Measurements from ENCODE around the gene SLC25A5. TPM values are rescaled to one million over a fixed set of nuclear protein-coding genes. Genes with fewer than 3 reads are reported as not detected.
"Not testable (repeated sequence)": the region's sequence is repeated elsewhere in the genome, so short reads cannot be mapped to it uniquely, and the experiment has no call there.

Gene SLC25A5
- total RNA-seq, 4 donors from 2014 or later, result 226 to 449 (median 361) TPM

DNA sequence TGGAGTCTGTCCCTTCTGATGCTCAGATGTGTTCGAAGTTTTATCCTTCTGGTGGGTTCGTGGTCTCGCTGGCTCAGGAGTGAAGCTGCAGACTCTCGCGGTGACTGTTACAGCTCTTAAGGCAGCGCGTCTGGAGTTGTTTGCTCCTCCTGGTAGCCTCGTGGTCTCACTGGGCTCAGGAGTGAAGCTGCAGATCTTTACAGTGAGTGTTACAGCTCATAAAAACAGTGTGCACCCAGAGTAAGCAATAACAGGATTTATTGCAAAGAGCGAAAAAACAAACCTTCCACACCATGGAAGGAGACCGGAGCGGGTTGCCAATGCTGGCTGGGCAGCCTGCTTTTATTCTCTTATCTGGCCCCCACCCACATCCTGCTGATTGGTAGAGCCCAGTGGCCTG, 18.5 kb downstream of the SLC25A5 start:
- intact Hi-C loops (cut with DNase I; ENCODE audit: low total_unique reads), result no loop called here
- H3K4me3 ChIP-seq (ENCODE audit: low read depth, poor library complexity, severe bottlenecking), result no peak overlapping the region
- WGBS, 2 donors, result 77 to 78% methylated on average over 11 of the region's 11 CpGs
- peak in 1 of 2 donors; percentile 54 for DNase-seq (ENCODE audit: low spot score in 2 of 2)
- TF ChIP-seq, protein P1, sequence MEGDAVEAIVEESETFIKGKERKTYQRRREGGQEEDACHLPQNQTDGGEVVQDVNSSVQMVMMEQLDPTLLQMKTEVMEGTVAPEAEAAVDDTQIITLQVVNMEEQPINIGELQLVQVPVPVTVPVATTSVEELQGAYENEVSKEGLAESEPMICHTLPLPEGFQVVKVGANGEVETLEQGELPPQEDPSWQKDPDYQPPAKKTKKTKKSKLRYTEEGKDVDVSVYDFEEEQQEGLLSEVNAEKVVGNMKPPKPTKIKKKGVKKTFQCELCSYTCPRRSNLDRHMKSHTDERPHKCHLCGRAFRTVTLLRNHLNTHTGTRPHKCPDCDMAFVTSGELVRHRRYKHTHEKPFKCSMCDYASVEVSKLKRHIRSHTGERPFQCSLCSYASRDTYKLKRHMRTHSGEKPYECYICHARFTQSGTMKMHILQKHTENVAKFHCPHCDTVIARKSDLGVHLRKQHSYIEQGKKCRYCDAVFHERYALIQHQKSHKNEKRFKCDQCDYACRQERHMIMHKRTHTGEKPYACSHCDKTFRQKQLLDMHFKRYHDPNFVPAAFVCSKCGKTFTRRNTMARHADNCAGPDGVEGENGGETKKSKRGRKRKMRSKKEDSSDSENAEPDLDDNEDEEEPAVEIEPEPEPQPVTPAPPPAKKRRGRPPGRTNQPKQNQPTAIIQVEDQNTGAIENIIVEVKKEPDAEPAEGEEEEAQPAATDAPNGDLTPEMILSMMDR (IDR thresholded peaks at IDR 0.05), result no peak
- no peak for TF ChIP-seq POLR2A (IDR thresholded peaks at IDR 0.05)

DNA sequence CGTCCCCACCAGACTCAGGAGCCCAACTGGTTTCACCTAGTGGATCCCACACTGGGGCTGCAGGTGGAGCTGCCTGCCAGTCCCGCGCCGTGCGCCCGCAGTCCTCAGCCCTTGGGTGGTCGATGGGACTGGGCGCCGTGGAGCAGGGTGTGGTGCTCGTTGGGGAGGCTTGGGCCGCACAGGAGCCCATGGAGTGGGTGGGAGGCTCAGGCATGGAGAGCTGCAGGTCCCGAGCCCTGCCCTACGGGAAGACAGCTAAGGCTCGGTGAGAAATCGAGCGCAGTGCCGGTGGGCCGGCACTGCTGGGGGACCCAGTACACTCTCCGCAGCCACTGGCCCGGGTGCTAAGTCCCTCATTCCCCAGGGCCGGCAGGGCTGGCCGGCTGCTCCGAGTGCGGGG, 19.5 kb downstream of the SLC25A5 start:
- H3K4me3 ChIP-seq (ENCODE audit: low read depth, poor library complexity, severe bottlenecking); intact Hi-C loops (cut with DNase I; ENCODE audit: low total_unique reads): not testable (repeated sequence)
- peak in 1 of 2 donors; percentile 73 for DNase-seq (ENCODE audit: low spot score in 2 of 2)
- WGBS, 2 donors, result 93% methylated on average over 24 of the region's 24 CpGs; no CpG with 5 or more reads in 1 of the 2 donors

DNA sequence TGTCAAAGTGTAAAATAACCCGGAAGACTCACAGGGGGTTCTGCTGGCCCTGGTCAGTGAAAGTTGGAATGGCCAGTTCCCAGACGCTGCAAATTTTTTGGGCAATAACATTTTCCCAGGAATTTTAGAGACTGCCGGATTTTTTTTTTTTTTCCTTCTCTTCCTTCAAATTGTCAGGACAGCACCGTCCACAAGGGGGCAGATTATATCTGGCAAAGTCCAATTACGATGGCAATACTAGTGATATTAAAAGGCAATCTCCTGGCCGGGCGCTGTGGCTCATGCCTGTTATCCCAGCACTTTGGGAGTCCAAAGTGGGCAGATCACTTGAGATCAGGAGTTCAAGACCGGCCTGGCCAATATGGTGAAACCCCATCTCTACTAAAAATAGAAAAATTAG, 20.5 kb downstream of the SLC25A5 start:
- DNase-seq (ENCODE audit: low spot score in 2 of 2), result peak; percentile 23 to 85
- intact Hi-C loops (cut with DNase I; ENCODE audit: low total_unique reads), result no loop called here
- WGBS, 2 donors, result 4 to 30% methylated on average over 7 to 8 of the region's 8 CpGs
- H3K4me3 ChIP-seq (ENCODE audit: low read depth, poor library complexity, severe bottlenecking), result no peak overlapping the region
- TF ChIP-seq POLR2A (IDR thresholded peaks at IDR 0.05), result no peak
- TF ChIP-seq, protein P1 (IDR thresholded peaks at IDR 0.05), result no peak

DNA sequence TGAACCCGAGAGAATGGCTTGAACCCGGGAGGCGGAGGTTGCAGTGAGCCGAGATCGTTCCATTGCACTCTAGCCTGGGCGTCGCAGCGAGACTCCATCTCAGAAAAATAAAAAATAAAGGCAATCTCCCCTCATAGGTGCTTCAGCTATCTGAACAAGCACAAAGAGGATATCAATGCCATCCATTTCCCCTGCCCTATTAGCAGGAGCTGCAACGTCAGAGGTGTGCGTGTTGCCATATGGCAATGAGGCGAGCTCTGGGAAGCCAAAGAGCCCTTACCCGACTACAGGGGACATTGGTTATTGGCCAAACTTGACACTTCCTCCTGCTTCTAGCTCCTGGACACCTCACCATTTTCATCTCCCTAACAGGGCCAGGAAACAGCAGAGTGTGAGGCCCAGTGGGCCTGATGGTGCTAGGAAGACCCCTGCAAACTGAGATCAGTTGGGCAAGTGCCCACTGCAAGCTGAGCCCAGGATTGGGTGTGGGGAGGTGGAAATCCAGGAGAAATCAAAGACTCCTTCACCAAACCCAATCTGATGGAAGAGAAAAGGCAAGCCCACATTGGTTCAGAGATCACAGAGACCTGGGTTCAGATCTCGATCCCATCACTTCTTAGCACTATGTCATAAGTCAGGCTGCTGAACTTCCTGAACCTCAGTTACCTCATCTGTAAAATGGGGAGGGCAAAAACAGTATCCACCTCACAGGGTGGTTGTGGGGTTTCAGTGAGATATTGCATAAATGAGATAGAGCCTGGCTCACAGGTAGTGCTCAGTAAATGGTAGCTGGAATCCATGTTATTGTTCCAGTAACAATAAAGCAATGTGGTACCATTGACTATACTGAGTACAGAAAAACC, 21.2 kb downstream of the SLC25A5 start:
- no peak overlapping the region for H3K4me3 ChIP-seq (ENCODE audit: low read depth, poor library complexity, severe bottlenecking)
- TF ChIP-seq POLR2A (IDR thresholded peaks at IDR 0.05), result no peak
- TF ChIP-seq, protein P1 (IDR thresholded peaks at IDR 0.05), result no peak
- DNase-seq (ENCODE audit: low spot score in 2 of 2), result peak in 1 of 2 donors; percentile 42
- 67 to 82% methylated on average over 13 of the region's 13 CpGs for WGBS, 2 donors
- intact Hi-C loops (cut with DNase I; ENCODE audit: low total_unique reads), result no loop called here

DNA sequence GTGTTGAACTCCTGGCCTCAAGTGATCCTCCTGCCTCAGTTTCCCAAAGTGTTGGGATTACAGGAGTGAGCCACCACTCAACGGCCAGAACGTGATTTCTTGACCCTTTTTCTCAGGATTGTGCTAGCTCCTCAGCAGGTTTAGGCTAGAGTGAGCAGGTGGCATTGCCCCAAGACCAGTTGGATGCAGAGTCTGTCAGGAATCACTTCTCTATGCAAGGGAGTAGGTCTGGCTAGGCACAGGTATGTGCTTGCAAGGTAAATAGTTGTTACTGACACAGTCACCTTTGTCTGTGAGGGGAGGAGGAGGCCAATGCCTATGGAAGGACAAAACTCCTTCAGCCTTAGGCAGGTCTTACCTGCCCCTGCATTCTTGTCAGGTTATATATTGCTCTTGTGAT, 24.2 kb downstream of the SLC25A5 start:
- DNase-seq (ENCODE audit: low spot score in 2 of 2), result peak in 1 of 2 donors; percentile 61
- TF ChIP-seq POLR2A (IDR thresholded peaks at IDR 0.05), result no peak
- TF ChIP-seq, protein P1 (IDR thresholded peaks at IDR 0.05), result no peak
- intact Hi-C loops (cut with DNase I; ENCODE audit: low total_unique reads), result no loop called here
- WGBS, 2 donors, result 63 to 93% methylated on average over 2 of the region's 2 CpGs
- no peak overlapping the region for H3K4me3 ChIP-seq (ENCODE audit: low read depth, poor library complexity, severe bottlenecking)

DNA sequence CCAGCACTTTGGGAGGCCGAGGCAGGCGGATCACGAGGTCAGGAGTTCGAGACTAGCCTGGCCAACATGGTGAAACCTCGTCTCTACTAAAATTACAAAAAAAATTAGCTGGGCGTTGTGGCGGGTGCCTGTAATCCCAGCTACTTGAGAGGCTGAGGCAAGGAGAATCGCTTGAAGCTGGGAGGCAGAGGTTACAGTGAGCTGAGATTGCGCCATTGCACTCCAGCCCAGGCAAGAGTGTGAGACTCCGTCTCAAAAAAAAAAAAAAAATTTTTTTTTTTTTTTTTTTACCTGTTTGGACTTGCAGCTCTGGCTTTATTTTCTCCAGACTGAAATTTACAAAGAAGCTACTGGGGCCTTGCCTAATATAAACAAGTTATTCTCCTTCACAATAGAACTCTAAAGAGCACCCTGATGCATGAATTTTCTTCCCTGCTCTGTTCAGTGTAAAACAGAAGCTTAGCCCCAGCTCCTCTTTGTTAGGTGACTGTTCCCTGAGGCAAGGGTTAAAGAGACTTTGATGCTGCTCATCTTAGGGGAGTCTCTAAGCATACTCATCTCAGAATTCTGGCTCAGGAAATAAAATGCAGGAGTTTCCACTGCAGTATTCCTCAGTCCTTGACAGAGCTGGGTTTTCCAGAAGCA, 25.7 kb downstream of the SLC25A5 start:
- intact Hi-C loops (cut with DNase I; ENCODE audit: low total_unique reads); H3K4me3 ChIP-seq (ENCODE audit: low read depth, poor library complexity, severe bottlenecking): not testable (repeated sequence)
- 60 to 65% methylated on average over 10 of the region's 10 CpGs for WGBS, 2 donors
- peak in 1 of 2 donors; percentile 68 for DNase-seq (ENCODE audit: low spot score in 2 of 2)

Measured in lower leg skin (tissue), 4 donors.